ENCODE data around the gene FIGNL2.

The FIGNL2 gene

GRCh38 chr12:51829641-51830040, 18.9 kb downstream of the FIGNL2 start:
- Histone ChIP-seq H4K20me1 (0 out of 2 replicates have a peak, but pooled peaks cover 5% of the 10 kb centered on the region), H3K4me3 (no peak overlapping the region), H3K4me2 (no peak overlapping the region; the same call in 1 of the 2 replicates), H3K9me3 (no peaks in the 10 kb centered on the region), H3K9ac (no peak overlapping the region), H3K4me1 (peaks cover 80% of the 10 kb centered on the region), H3K36me3 (no peaks in the 10 kb centered on the region), H3K27me3 (no peaks in the 10 kb centered on the region), H3K27ac (no peak overlapping the region)
- TF ChIP-seq Cebpa-rat (IDR thresholded peaks at IDR 0.05): no peak

DNA sequence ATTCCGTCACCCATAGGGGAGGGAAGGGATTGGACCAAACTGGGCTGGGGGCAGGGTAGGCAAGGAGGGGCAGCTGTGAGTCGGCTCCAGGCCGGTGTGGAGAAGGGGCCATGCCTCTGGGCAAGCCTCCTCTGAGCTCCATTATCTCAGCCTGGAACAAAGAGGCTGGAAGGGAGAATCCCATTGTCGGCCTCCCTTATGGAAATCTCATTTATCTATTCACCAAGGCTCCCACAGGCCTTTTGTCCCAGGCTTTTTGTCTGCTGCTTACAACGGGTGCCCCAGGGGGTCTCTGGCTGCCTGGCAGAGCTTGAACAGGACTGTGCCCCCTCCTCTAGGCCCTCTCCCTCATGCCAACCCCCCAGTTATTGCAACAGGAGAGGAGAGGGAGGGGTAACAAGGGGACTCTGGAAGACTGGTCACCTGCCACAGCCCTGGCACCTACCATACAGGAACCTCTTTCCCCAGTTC, 19.5 kb downstream of the FIGNL2 start:
- Histone ChIP-seq H4K20me1 (0 out of 2 replicates have a peak, but pooled peaks cover 5% of the 10 kb centered on the region), H3K27ac (no peak overlapping the region), H3K4me2 (peak overlapping the region; percentile 77; the same call in 1 of the 2 replicates), H3K9me3 (no peaks in the 10 kb centered on the region), H3K36me3 (no peaks in the 10 kb centered on the region), H3K4me1 (peaks cover 80% of the 10 kb centered on the region), H3K4me3 (no peak overlapping the region), H3K9ac (no peak overlapping the region), H3K27me3 (no peaks in the 10 kb centered on the region)
- no peak for TF ChIP-seq Cebpa-rat (IDR thresholded peaks at IDR 0.05)

DNA sequence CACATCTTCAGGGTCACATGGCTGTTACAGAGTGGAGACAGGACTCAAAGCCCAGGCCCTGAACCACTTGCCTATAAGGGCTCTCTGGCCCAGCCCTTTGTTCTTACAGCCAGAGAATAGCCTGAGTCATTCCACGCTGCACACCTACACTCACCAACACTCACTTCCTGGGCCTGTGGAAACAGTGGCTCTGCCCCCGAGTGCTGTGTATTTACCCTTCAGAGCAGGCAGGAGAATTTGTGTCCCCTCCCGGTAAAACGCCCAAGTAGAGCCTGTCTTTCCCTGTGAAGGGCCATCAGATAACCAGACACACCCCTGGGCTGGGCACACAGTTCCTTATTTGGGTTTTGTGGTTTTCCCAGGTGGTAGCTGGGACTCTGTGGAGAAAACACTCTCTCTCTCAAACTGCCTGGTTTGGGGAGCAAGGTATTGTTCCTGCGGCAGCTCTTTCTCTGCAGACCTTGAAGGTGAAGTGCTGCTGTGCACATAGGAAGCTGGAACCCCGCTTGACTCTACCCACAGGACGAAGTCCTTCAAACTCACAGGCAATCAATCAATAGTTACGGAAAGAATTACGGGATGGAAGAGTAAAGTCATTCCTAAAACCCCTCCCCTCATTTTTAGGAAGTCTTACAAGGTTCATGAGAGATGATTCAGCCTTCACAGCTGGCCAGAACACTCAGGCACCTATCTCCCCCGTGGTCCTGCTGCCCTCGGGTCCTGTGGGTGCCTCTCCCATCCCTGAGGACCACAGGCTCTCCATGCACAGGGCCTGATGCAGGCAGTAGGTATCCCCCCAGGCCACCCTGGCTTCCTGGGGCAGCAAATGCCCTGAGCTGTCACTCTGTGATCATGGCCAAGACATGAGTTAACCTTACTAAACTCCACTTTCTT, 20.3 kb downstream of the FIGNL2 start:
- 0 out of 2 replicates have a peak, but pooled peaks cover 12% of the 10 kb centered on the region for H4K20me1 ChIP-seq
- peak overlapping the region; percentile 77 for H3K4me2 ChIP-seq
- no peaks in the 10 kb centered on the region for H3K9me3 ChIP-seq
- TF ChIP-seq Cebpa-rat (IDR thresholded peaks at IDR 0.05): no peak
- peak overlapping the region; percentile 28; the same call in 1 of the 2 replicates for H3K9ac ChIP-seq
- H3K4me1 ChIP-seq: peaks cover 80% of the 10 kb centered on the region
- H3K27ac ChIP-seq: peak overlapping the region; percentile 39
- H3K36me3 ChIP-seq: no peaks in the 10 kb centered on the region
- H3K27me3 ChIP-seq: no peaks in the 10 kb centered on the region
- H3K4me3 ChIP-seq: no peak overlapping the region

GRCh38 chr12:51826881-51827280, 21.6 kb downstream of the FIGNL2 start:
- H4K20me1 ChIP-seq: 0 out of 2 replicates have a peak, but pooled peaks cover 15% of the 10 kb centered on the region
- no peak overlapping the region for H3K27ac ChIP-seq
- no peak for TF ChIP-seq Cebpa-rat (IDR thresholded peaks at IDR 0.05)
- H3K4me2 ChIP-seq: peak overlapping the region; percentile 77
- no peak overlapping the region for H3K4me3 ChIP-seq
- no peaks in the 10 kb centered on the region for H3K9me3 ChIP-seq
- no peaks in the 10 kb centered on the region for H3K27me3 ChIP-seq
- H3K9ac ChIP-seq: no peak overlapping the region
- peaks cover 80% of the 10 kb centered on the region for H3K4me1 ChIP-seq
- H3K36me3 ChIP-seq: no peaks in the 10 kb centered on the region

DNA sequence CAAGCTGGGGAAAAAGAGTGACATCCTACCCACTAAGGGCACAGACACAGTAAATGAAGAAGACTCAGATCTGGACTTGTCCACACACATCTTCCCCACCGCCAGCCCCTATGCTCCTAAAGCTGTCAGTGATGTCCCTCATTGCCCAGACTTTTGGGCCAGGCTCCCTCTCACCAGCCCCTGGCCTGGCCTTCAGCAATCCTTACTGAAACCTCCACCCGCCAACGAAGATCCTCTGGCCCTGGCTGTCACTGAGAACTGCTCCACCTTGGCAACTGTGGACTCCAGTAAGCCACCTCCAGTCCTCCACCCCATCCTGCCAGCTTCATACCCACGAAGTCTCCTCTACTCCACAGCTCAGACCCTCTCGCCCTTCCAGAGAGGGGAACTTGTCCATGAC, 23.3 kb downstream of the FIGNL2 start:
- H4K20me1 ChIP-seq: 0 out of 2 replicates have a peak, but pooled peaks cover 15% of the 10 kb centered on the region
- no peak overlapping the region for H3K9ac ChIP-seq
- no peaks in the 10 kb centered on the region for H3K9me3 ChIP-seq
- H3K4me3 ChIP-seq: no peak overlapping the region
- no peak for TF ChIP-seq Cebpa-rat (IDR thresholded peaks at IDR 0.05)
- H3K27me3 ChIP-seq: no peaks in the 10 kb centered on the region
- no peak overlapping the region for H3K27ac ChIP-seq
- H3K4me2 ChIP-seq: no peak overlapping the region
- peaks cover 70% of the 10 kb centered on the region for H3K4me1 ChIP-seq
- no peaks in the 10 kb centered on the region for H3K36me3 ChIP-seq

- Histone ChIP-seq H3K36me3 (no peaks in the 10 kb centered on the region), H3K9ac (no peak overlapping the region), H3K27ac (no peak overlapping the region), H3K4me2 (0 out of 2 replicates have a peak overlapping the region, but pooled peaks have one; percentile 88), H3K27me3 (no peaks in the 10 kb centered on the region), H4K20me1 (0 out of 2 replicates have a peak, but pooled peaks cover 15% of the 10 kb centered on the region), H3K4me3 (no peak overlapping the region), H3K9me3 (no peaks in the 10 kb centered on the region), H3K4me1 (peaks cover 73% of the 10 kb centered on the region)
- TF ChIP-seq Cebpa-rat (IDR thresholded peaks at IDR 0.05): no peak
Measured at GRCh38 chr12:51823875-51824565, 24.5 kb downstream of the FIGNL2 start.

GRCh38 chr12:51822956-51823355, 25.6 kb downstream of the FIGNL2 start:
- Histone ChIP-seq H3K36me3 (no peaks in the 10 kb centered on the region), H3K4me2 (peak overlapping the region; percentile 88), H4K20me1 (0 out of 2 replicates have a peak, but pooled peaks cover 15% of the 10 kb centered on the region), H3K4me1 (peaks cover 62% of the 10 kb centered on the region), H3K27me3 (no peaks in the 10 kb centered on the region), H3K9me3 (no peaks in the 10 kb centered on the region), H3K27ac (no peak overlapping the region), H3K4me3 (no peak overlapping the region), H3K9ac (no peak overlapping the region)
- no peak for TF ChIP-seq Cebpa-rat (IDR thresholded peaks at IDR 0.05)

GRCh38 chr12:51822261-51822616, 26.3 kb downstream of the FIGNL2 start:
- Histone ChIP-seq H3K27me3 (no peaks in the 10 kb centered on the region), H3K4me3 (peak overlapping the region; percentile 95), H3K4me1 (peaks cover 62% of the 10 kb centered on the region), H4K20me1 (0 out of 2 replicates have a peak, but pooled peaks cover 15% of the 10 kb centered on the region), H3K4me2 (peak overlapping the region; percentile 88), H3K9ac (peak overlapping the region; percentile 97; the same call in 1 of the 2 replicates), H3K27ac (no peak overlapping the region), H3K36me3 (no peaks in the 10 kb centered on the region), H3K9me3 (no peaks in the 10 kb centered on the region)
- no peak for TF ChIP-seq Cebpa-rat (IDR thresholded peaks at IDR 0.05)

DNA sequence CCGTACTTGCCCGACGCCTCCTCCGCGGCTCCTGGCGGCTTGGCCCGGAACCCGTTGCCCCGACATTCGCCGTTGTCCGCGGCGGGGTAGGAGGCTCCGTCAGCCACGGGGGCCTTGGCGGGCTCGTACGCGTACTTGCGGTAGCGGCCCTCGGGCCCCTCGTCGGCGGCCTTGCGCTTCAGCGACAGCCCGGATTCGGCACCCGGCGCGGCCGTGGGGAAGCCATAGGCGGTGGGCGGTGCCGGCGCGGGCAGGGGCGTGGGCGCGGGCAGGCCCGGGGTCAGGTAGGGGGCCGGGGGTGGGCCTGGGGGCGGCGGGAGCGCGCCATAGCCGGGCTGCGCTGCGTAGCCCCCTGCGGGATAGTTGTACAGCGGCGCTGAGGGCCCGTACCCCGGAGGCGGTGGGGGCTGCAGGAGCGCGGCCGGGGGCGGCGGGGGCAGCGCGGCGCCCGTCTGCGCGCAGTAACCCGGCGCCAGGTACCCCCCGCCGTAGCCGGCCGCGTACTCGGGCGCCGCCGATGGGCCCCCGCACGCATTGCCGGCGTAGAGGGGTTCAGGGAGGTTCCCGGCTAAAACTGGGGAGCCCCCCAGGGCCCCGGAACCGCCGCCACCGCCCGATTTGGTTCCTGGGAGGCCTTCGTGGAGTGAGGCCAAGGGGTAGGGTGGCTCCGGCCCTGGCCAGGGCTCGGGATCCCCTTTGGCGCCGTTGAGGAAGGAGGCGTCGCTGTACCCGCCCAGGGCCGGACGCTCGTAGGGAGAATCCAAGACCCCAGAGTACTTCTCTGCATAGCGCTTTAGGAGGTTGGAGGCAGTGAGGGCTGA, 26.9 kb downstream of the FIGNL2 start:
- no peaks in the 10 kb centered on the region for H3K9me3 ChIP-seq
- H3K36me3 ChIP-seq: no peaks in the 10 kb centered on the region
- peak overlapping the region; percentile 97 for H3K9ac ChIP-seq
- peak overlapping the region; percentile 99 for H3K27ac ChIP-seq
- peaks cover 57% of the 10 kb centered on the region for H3K4me1 ChIP-seq
- H3K4me2 ChIP-seq: peak overlapping the region; percentile 88
- peak overlapping the region; percentile 95 for H3K4me3 ChIP-seq
- H3K27me3 ChIP-seq: no peaks in the 10 kb centered on the region
- TF ChIP-seq Cebpa-rat (IDR thresholded peaks at IDR 0.05): no peak
- H4K20me1 ChIP-seq: 0 out of 2 replicates have a peak, but pooled peaks cover 15% of the 10 kb centered on the region
